GM15510 (cell line): Measurements from ENCODE around the gene FBXL12.
A peak's percentile ranks its signal among the peaks of the same experiment; 100 is the strongest.

Experiments used
- POLR2A ChIP-seq: IDR thresholded peaks from 3 replicates; pipeline ENCODE4 v1.6.1; 2011; ENCODE audit warnings: borderline replicate concordance; ENCODE audit not compliant: insufficient read length; ENCODE audit errors: extremely low read depth

The FBXL12 gene

GRCh38 chr19:9782338-9782737 is 36.5 kb downstream of the FBXL12 start:
- no peak for TF ChIP-seq POLR2A

- TF ChIP-seq POLR2A = peak; percentile 78
Observed at GRCh38 chr19:9768175-9769112, 50.4 kb downstream of the FBXL12 start, which contains the start of gene ZNF846. ZNF846 (minus strand) TSS chr19:9768738; CDS start chr19:9764950, 3,788 bp downstream.
